Sigmoid colon (tissue), 4 donors: ENCODE data around the gene UGT1A5.
"Not testable (repeated sequence)": the region's sequence is repeated elsewhere in the genome, so short reads cannot be mapped to it uniquely, and the experiment has no call there.

ENCODE experiments used
- EP300 ChIP-seq, 4 donors: sonication (generic); formaldehyde crosslinking; IDR thresholded peaks; one replicate each; pipeline ENCODE4 v1.6.1; 2017; ENCODE audit warnings: antibody characterized with exemption in 4 of 4
- POLR2A ChIP-seq, 2 donors: fragments of 450-650 bp; IDR thresholded peaks; one replicate each; pipeline ENCODE4 v1.6.1; 2016; ENCODE audit warnings: antibody characterized with exemption in 2 of 2, mild to moderate bottlenecking in 2 of 2, moderate library complexity in 2 of 2
- POLR2AphosphoS5 ChIP-seq, 4 donors: sonication (generic); formaldehyde crosslinking; IDR thresholded peaks; one replicate each; pipeline ENCODE4 v1.6.1; 2017; ENCODE audit warnings: antibody characterized with exemption in 4 of 4
- TF ChIP-seq, protein P1 (sequence below), 4 experiments: fragments of 450-650 bp in 3 of 4; fragments of 200-600 bp in 1 of 4; IDR thresholded peaks; one replicate each; pipeline ENCODE4 v1.5.1; 2016 to 2019; ENCODE audit warnings: antibody characterized with exemption in 4 of 4, mild to moderate bottlenecking in 3 of 4, moderate library complexity in 2 of 4

DNA sequence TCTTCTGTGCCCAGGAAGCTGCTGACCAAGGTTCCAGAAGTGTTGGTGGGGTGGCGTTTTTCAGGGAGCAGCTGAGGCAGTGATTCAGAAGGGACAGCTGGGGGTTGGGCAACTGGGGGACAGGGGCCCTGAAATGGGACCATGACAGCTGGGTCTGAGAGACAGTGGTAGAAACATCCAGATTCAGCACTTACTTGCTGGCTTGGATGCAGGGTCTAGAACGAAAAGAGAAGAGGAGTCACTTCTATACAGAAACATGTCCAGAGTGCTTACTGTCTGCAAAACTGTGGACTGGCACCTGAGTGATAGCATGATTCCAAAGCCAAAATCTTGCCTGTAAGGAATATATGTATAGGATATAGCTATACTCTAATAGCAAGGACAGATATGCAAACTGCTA is 33.1 kb downstream of the UGT1A5 start:
- TF ChIP-seq, protein P1, sequence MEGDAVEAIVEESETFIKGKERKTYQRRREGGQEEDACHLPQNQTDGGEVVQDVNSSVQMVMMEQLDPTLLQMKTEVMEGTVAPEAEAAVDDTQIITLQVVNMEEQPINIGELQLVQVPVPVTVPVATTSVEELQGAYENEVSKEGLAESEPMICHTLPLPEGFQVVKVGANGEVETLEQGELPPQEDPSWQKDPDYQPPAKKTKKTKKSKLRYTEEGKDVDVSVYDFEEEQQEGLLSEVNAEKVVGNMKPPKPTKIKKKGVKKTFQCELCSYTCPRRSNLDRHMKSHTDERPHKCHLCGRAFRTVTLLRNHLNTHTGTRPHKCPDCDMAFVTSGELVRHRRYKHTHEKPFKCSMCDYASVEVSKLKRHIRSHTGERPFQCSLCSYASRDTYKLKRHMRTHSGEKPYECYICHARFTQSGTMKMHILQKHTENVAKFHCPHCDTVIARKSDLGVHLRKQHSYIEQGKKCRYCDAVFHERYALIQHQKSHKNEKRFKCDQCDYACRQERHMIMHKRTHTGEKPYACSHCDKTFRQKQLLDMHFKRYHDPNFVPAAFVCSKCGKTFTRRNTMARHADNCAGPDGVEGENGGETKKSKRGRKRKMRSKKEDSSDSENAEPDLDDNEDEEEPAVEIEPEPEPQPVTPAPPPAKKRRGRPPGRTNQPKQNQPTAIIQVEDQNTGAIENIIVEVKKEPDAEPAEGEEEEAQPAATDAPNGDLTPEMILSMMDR (IDR thresholded peaks at IDR 0.05): not testable (repeated sequence)
- not testable (repeated sequence) for TF ChIP-seq POLR2A, POLR2AphosphoS5, EP300 (IDR thresholded peaks at IDR 0.05)
